Measurements from ENCODE around the gene GAK.

GAK gene

GRCh38 chr4:959338-960139, 27.4 kb upstream of the GAK start:
- no peak for TF ChIP-seq REST (IDR thresholded peaks at IDR 0.05; ENCODE audit: insufficient read depth in 1 of 2, low read depth in 2 of 2, low read length in 2 of 2)
- TF ChIP-seq POLR2AphosphoS5 (IDR thresholded peaks at IDR 0.05; ENCODE audit: low read depth, low read length): no peak
- TF ChIP-seq SIN3A (IDR thresholded peaks at IDR 0.05; ENCODE audit: borderline replicate concordance, insufficient read depth, low read length): no peak
- no peak for TF ChIP-seq TAF1 (IDR thresholded peaks at IDR 0.05; ENCODE audit: borderline replicate concordance, insufficient read depth, low read length)
- no peak for TF ChIP-seq FOXP2 (optimal IDR thresholded peaks at IDR 0.05; ENCODE audit: borderline replicate concordance, extremely low read depth, extremely low read length, insufficient read depth)

- TF ChIP-seq SIN3A (IDR thresholded peaks at IDR 0.05; ENCODE audit: borderline replicate concordance, insufficient read depth, low read length) (no peak), POLR2AphosphoS5 (IDR thresholded peaks at IDR 0.05; ENCODE audit: low read depth, low read length) (no peak), FOXP2 (optimal IDR thresholded peaks at IDR 0.05; ENCODE audit: borderline replicate concordance, extremely low read depth, extremely low read length, insufficient read depth) (no peak), TAF1 (IDR thresholded peaks at IDR 0.05; ENCODE audit: borderline replicate concordance, insufficient read depth, low read length) (no peak), REST (IDR thresholded peaks at IDR 0.05; ENCODE audit: insufficient read depth in 1 of 2, low read depth in 2 of 2, low read length in 2 of 2) (no peak)
Measured at GRCh38 chr4:958696-959337, 26.7 kb upstream of the GAK start.

- no peak for TF ChIP-seq SIN3A (IDR thresholded peaks at IDR 0.05; ENCODE audit: borderline replicate concordance, insufficient read depth, low read length)
- TF ChIP-seq FOXP2 (optimal IDR thresholded peaks at IDR 0.05; ENCODE audit: borderline replicate concordance, extremely low read depth, extremely low read length, insufficient read depth): no peak
- no peak for TF ChIP-seq REST (IDR thresholded peaks at IDR 0.05; ENCODE audit: insufficient read depth in 1 of 2, low read depth in 2 of 2, low read length in 2 of 2)
- no peak for TF ChIP-seq POLR2AphosphoS5 (IDR thresholded peaks at IDR 0.05; ENCODE audit: low read depth, low read length)
- TF ChIP-seq TAF1 (IDR thresholded peaks at IDR 0.05; ENCODE audit: borderline replicate concordance, insufficient read depth, low read length): no peak
Measured at GRCh38 chr4:958314-958665, 26.2 kb upstream of the GAK start.

- no peak for TF ChIP-seq SIN3A (IDR thresholded peaks at IDR 0.05; ENCODE audit: borderline replicate concordance, insufficient read depth, low read length)
- no peak for TF ChIP-seq TAF1 (IDR thresholded peaks at IDR 0.05; ENCODE audit: borderline replicate concordance, insufficient read depth, low read length)
- no peak for TF ChIP-seq FOXP2 (optimal IDR thresholded peaks at IDR 0.05; ENCODE audit: borderline replicate concordance, extremely low read depth, extremely low read length, insufficient read depth)
- no peak for TF ChIP-seq REST (IDR thresholded peaks at IDR 0.05; ENCODE audit: insufficient read depth in 1 of 2, low read depth in 2 of 2, low read length in 2 of 2)
- no peak for TF ChIP-seq POLR2AphosphoS5 (IDR thresholded peaks at IDR 0.05; ENCODE audit: low read depth, low read length)
Measured at GRCh38 chr4:957581-958313, 25.6 kb upstream of the GAK start.
